Epithelial cell of esophagus (primary cell): ENCODE data around the gene EFCAB13.
"Not testable (repeated sequence)": the region's sequence is repeated elsewhere in the genome, so short reads cannot be mapped to it uniquely, and the experiment has no call there.

ENCODE experiments used
- DNase-seq: peaks from one replicate; pipeline ENCODE4 v3.0.0; 2010; ENCODE audit warnings: low read depth
- H3K4me3 ChIP-seq: 2 replicates; pipeline ENCODE4 v1.5.1; 2011; ENCODE audit warnings: mild to moderate bottlenecking, low read length, control low read depth
- TF ChIP-seq, protein P1 (sequence below): IDR thresholded peaks from 2 replicates; pipeline ENCODE4 v1.5.1; 2011; ENCODE audit warnings: low read depth, mild to moderate bottlenecking, low read length, control low read depth, inconsistent platforms; ENCODE audit not compliant: insufficient read depth; ENCODE audit errors: missing control alignments

The EFCAB13 gene

GRCh38 chr17:47414612-47415011, 90.9 kb downstream of the EFCAB13 start:
- no peak overlapping the region for H3K4me3 ChIP-seq
- no peak for DNase-seq
- TF ChIP-seq, protein P1, sequence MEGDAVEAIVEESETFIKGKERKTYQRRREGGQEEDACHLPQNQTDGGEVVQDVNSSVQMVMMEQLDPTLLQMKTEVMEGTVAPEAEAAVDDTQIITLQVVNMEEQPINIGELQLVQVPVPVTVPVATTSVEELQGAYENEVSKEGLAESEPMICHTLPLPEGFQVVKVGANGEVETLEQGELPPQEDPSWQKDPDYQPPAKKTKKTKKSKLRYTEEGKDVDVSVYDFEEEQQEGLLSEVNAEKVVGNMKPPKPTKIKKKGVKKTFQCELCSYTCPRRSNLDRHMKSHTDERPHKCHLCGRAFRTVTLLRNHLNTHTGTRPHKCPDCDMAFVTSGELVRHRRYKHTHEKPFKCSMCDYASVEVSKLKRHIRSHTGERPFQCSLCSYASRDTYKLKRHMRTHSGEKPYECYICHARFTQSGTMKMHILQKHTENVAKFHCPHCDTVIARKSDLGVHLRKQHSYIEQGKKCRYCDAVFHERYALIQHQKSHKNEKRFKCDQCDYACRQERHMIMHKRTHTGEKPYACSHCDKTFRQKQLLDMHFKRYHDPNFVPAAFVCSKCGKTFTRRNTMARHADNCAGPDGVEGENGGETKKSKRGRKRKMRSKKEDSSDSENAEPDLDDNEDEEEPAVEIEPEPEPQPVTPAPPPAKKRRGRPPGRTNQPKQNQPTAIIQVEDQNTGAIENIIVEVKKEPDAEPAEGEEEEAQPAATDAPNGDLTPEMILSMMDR, result no peak

DNA sequence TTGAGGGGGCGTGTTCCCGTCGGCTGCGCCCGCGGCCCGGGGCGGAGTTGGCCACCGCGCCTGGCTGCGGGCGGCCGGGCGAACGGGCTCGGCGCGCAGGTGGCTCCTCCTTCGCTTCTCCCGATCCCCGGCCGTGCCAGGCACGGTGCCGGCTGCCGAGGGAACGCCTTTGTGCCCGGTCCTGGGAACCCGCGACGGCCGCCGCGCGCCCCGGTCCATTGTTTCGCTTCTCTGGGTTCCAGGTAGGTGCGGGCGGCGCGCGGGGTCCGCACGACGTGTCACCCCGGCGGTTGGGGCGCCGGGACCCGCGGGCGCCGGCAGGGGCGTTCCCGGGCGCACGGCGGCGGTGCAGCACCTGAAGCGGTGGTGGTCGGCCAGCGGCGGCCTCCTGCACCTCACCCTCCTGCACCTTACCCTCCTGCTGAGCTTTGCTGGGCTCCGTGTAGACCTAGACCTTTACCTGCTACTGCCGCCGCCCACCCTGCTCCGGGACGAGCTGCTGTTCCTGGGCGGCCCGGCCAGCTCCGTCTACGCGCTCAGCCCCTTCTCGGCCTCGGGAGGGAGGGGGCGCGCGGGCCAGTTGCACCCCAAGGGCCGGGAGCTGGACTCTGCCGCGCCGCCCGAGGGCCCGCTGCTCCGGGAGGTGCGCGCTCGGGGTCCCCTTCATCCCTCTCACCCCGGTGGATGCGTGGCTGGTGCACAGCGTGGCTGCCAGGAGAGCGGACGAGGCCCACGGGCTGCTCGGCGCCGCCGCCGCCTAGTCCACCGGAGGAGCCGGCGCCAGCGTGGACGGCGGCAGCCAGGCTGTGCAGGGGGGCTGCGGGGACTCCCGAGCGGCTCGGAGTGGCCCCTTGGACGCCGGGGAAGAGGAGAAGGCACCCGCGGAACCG, 99.9 kb downstream of the EFCAB13 start:
- peak; percentile 37 for DNase-seq
- TF ChIP-seq, protein P1, result no peak
- H3K4me3 ChIP-seq, result peak overlapping the region; percentile 22

DNA sequence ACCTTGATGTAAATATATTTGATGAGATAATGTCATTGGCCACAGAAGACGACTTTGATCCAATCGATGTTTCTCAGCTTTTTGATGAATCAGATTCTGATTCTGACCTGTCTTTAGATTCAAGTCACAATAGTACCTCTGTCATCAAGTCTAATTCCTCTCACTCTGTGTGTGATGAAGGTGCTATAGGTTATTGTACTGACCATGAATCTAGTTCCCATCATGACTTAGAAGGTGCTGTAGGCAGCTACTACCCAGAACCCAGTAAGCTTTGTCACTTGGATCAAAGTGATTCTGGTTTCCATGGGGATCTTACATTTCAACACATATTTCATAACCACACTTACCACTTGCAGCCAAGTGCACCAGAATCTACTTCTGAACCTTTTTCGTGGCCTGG, 101.5 kb downstream of the EFCAB13 start:
- DNase-seq, result not testable (repeated sequence)

DNA sequence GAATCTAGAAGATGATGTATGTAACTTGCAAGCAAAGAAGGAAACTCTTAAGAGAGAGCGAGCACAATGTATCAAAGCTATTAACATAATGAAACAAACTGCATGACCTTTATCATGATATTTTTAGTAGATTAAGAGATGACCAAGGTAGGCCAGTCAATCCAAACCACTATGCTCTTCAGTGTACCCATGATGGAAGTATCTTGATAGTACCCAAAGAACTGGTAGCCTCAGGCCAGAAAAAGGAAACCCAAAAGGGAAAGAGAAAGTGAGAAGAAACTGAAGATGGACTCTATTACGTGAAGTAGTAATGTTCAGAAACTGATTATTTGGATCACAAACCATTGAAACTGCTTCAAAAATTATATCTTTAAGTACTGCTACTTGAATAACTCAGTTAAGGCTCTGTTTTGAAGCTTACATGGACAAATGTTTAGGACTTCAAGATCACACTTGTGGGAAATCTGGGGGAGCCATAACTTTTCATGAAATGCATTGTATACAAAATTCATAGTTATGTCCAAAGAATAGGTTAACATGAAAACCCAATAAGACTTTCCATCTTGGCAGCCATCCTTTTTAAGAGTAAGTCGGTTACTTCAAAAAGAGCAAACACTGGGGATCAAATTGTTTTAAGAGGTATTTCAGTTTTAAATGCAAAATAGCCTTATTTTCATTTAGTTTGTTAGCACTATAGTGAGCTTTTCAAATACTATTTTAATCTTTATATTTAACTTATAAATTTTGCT, 102.3 kb downstream of the EFCAB13 start:
- not testable (repeated sequence) for DNase-seq, H3K4me3 ChIP-seq

More for the DNA sequence above, 101.5 kb downstream of the EFCAB13 start:
- not testable (repeated sequence) for H3K4me3 ChIP-seq

- no peak for DNase-seq
- no peak overlapping the region for H3K4me3 ChIP-seq
- TF ChIP-seq, protein P1, result no peak
Measured at GRCh38 chr17:47427985-47428384, 104.2 kb downstream of the EFCAB13 start.

DNA sequence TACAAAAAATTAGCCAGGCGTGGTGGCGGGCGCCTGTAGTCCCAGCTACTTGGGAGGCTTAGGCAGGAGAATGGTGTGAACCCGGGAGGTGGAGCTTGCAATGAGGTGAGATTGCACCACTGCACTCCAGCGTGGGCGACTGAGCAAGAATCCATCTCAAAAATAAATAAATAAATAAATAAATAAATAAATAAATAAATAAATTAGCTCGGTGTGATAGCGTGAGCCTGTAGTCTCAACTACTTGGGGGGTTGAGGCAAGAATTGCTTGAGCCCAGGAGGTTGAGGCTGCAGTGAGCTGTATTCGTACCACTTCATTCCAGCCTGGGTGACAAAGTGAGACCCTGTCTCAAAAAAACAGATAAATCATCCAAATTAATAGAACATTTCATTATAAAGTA, 108.5 kb downstream of the EFCAB13 start:
- DNase-seq, H3K4me3 ChIP-seq: not testable (repeated sequence)

DNA sequence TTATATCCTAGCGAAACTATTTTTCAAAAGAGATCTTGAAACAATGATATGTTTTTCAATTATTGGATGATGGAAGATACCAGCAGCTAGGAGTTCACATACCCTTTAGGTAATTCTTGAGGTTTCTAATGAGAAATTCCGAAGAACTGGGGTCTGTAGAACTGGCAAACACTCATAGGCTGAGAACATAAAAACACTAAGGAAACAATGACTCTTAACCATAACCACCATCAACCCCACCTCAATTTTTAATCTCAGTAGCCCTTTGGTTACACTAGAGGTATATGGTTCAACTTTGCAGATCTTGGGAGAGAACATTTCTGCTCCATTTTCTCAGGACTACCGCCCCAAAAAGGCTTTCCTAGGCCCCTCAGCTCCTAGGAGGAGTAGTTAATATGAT, 141.4 kb downstream of the EFCAB13 start:
- no peak for DNase-seq
- H3K4me3 ChIP-seq, result no peak overlapping the region
- TF ChIP-seq, protein P1, result no peak

GRCh38 chr17:47466976-47467375, 143.2 kb downstream of the EFCAB13 start:
- DNase-seq, H3K4me3 ChIP-seq: not testable (repeated sequence)

DNA sequence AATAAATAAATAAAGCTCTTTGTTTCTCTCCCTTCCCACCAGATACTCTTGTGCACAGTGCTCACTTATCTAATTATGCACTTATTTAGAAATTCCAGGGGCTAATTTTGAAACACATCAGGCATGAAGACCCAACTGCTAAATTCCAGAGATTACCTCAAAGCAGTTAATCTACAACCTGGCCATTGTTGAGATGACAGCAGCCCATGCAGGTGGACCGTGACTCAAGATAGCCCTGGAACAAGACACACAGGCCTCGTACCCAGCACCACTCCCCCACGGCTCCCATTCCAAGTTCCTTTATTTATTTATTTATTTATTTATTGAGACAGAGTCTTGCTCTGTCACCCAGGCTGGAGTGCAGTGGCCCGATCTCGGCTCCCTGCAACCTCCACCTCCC, 147.1 kb downstream of the EFCAB13 start:
- no peak for DNase-seq
- H3K4me3 ChIP-seq, result no peak overlapping the region
- TF ChIP-seq, protein P1, result no peak

DNA sequence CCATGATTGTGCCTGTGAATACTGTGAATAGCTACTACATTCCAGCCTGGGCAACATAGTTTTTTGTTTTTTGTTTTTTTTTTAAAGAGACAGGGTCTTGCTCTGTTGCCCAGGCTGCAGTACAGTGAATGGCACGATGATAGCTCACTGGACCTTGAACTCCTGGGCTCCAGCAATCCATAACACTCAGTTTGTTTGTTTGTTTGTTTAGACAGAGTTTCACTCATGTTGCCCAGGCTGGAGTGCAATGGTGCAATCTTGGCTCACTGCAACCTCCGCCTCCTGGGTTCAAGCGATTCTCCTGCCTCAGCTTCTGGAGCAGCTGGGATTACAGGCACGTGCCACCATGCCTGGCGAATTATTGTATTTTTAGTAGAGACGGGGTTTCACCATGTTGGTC, 148.3 kb downstream of the EFCAB13 start:
- H3K4me3 ChIP-seq, DNase-seq: not testable (repeated sequence)
